ENCODE results near the gene FNBP1L.
"Not testable (repeated sequence)": the region's sequence is repeated elsewhere in the genome, so short reads cannot be mapped to it uniquely, and the experiment has no call there.

The FNBP1L gene

DNA sequence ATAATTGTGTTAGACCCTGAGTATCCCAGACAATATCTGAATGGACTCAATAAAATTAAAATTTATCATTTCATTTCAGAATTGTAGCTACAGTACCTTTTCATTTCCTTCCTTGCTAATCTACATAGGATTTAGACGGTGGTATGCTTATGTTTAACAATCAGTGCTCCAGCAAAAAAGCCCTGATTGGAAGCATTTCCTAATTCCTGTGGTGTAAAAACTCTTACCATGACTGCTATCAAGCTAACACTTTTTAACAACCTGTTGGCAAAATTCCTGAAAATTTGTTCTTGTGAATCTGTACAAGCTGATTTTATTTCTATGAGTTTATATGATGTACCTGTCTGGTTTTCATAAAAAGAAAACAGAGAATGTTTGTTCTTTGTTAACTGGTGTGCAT, 5.2 kb upstream of the FNBP1L start:
- in situ Hi-C loops (cut with HindIII; ENCODE audit: low sequenced_read_pairs): no loop called here

DNA sequence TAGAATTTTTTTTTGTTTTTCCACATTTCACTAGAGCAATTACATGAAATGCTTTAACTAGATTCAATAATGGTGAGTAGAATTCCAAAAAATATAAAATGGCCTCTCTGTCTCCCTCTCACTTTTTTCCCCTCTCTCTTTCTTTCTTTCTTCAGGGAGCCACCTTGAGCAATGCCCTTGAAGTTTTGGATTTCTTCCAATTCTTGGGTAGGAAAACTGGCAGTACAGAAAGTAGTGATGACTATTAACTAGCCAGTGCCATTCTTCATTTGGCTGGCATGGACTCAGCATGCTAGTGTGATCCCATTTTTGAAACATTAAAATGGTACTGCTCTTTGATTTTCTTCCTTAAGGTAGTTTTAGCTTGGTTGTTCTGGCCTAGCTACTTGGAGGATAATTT, 4.5 kb upstream of the FNBP1L start:
- in situ Hi-C loops (cut with HindIII; ENCODE audit: low sequenced_read_pairs): no loop called here

DNA sequence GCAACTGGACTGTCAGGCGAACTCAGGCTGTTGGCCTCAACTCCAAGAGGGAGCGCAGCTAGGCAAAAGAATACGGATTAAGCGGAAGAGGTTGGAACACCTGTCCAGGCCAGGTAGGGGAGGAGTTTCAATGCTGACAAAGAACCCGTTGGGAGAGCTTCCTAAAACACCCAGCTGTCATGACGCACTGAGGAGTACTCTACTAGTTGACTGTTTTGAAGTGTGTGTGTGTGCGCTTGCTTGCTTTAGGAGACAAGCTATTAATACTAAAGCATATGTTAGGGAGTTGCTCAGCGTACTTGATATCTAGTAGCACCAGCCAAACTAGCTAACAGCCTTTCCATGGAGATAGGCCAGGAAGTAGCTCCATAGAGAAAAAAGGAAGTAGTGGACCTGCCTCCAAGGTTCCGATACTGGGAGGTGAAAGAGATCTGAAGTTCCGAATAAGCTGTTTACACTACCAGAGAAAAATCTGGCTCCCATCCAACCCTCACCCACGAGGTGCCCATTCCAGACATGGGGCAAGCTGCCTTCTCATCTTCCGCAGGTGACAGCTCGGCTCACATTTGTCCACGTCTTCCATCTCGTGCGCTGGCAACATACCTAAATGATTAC, 974 bp upstream of the FNBP1L start:
- in situ Hi-C loops (cut with HindIII; ENCODE audit: low sequenced_read_pairs): no loop called here

DNA sequence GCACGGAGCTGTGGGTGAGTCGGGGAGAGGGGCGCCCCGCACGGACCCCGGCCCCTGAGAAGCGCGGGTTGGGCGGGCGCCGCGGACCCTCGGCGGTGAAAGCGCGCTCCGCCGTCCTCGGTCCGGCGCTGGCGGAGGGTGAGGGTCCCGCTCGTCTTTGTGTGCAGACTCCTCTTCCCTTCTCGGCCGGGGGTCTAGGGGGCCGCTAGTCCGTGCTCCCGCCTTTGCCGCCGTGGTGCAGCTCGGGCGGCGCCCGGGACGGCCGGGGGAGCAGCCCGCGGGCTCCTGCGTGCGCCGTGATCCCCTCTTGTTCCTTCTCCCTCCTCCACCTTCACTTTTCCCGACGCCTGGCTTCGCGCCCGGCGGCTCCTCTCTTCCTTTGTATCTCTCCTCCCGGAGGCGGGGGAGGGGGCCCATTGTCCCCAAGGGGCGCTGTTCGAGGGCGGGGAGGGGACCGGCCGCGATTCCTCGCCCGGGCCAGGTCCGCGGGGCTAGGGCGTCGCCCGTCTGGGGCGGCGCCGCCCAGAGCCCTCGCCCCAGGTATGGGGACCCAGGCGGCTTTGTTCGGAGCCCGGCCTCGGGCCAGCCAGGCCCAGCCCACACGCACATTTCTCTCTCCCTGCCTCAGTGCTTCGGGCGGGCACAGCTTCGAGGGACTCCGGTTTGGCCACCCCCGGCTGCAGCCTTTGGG, 519 bp downstream of the FNBP1L start:
- in situ Hi-C loops (cut with HindIII; ENCODE audit: low sequenced_read_pairs): no loop called here

DNA sequence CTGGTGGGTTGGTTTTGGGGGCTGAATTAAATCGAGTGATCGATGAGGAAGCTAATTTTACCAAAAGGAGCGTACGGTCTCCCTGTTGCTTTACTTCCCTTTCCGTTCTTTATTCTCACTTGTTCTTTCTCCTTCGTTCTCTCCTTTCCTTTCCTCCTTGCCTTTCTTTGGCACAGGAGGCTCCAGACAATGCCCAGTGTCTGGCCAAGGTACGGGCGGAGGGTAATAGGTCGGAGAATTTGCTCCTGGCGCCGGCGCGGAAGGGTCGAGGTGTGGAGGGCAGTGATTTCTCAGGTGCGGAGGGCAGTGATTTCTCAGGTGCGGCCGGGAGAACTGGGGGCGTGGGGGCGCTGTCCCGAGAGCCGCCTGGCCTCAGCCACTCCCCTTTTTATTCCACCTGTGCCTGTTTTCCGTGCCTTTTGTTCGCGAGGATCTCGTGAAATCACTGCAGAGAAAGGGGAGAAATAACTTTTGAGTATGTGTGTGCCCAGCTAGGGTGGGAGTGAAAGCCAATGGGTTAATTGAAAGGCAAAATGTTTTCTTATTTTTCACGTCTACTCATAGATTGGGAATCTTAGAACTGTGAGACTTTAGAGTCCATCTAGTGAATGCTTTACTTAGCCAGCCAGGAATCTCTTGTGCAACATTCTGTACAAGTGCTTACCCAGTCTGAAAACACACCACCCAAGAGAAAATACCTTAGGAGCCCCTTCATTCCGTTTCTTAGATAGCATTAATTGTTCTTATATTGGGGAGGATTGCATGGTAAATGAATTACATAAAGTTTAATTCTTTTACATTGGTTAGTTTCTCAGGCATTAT, 1.3 kb downstream of the FNBP1L start:
- in situ Hi-C loops (cut with HindIII; ENCODE audit: low sequenced_read_pairs): no loop called here

DNA sequence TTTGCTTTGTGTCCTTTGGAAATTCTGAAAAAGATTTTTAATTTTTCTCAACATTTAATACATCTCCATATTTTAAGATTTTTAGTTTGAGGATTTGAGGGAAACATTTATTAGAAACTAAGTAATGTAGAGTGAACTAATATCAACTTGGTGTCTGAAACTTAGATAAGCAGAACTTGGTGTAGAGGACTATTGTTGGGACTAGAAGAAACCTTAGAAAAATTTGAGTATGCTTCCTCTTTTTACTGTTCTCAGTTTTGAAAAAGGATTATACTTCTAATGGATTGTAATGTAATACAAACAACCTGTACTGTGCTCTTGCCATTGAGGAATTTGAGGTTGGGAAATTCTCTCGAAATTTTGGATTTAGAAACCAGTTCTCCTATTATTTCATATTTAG, 2.4 kb downstream of the FNBP1L start:
- in situ Hi-C loops (cut with HindIII; ENCODE audit: low sequenced_read_pairs): no loop called here

DNA sequence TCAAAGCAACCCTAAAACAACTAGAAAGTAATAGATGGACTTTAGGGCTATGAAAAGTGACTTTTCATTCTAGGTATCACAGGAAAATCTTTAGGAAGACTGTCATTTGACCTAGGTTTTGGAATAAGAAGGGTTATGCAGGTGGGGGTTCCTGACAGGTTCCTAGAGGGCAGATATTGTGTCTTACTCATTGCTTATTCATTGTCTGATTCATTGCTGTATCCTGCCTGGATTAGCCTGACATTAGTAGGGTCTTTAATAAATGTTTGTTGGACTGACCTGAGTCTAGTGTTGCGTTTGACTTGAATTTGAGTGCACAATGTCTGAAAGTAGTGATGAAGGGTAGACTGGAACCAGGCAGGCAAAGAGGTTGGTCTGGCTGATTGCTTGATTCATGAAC, 6.0 kb downstream of the FNBP1L start:
- in situ Hi-C loops (cut with HindIII; ENCODE audit: low sequenced_read_pairs): no loop called here

DNA sequence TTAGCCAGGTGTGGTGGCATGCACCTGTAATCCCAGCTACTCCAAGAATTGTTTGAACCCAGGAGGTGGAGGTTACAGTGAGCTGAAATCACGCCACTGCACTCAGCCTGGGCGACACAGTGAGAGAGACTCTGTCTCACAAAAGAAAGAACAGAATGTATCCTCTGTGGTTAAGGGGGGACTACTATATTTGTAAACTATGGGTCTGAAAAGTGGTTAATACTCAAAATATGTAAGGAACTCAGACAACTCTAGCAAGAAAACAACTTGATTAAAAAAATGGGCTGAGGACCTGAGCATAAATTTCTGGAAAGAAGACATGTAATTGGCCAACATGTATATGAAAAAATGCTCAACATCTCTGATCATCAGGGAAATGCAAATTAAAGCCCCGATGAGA, 11.2 kb downstream of the FNBP1L start:
- in situ Hi-C loops (cut with HindIII; ENCODE audit: low sequenced_read_pairs): no loop called here

DNA sequence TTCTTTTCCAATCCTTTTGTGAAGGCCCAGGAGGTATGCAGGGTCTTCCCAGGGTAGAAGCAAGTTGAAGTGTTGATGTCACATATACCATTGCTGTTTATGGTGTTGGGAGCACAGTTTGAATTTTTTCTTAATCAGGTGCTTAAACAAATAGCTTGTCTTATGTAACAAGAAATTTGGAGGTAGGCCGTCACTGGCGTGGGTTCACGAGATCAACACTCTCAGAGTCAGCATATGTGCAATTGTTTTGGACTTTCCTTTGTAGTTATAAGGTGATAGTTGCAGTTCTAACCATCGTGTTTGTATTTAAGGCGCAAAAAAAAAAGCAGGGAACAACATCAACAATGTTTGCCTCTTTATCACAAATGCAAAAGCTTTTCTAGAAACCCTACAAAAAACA, 13.3 kb downstream of the FNBP1L start:
- in situ Hi-C loops (cut with HindIII; ENCODE audit: low sequenced_read_pairs): no loop called here

DNA sequence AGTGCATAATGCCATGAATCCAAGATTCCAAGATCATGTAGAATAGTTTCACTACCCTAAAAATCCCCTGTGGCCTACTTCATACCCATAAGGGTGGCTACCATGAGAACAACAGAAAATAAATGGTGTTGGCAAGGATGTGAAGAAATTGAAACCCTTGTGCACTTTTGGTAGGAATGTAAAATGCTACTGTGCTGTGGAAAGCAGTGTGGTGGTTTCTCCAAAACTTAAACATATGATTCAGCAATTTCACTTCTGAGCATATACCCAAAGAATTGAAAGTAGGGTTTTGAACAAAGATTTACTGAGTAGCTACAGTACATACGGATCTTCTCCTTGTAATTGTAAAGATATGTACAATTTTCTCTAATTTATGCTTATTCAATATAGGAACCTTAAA, 16.0 kb downstream of the FNBP1L start:
- in situ Hi-C loops (cut with HindIII; ENCODE audit: low sequenced_read_pairs): no loop called here

DNA sequence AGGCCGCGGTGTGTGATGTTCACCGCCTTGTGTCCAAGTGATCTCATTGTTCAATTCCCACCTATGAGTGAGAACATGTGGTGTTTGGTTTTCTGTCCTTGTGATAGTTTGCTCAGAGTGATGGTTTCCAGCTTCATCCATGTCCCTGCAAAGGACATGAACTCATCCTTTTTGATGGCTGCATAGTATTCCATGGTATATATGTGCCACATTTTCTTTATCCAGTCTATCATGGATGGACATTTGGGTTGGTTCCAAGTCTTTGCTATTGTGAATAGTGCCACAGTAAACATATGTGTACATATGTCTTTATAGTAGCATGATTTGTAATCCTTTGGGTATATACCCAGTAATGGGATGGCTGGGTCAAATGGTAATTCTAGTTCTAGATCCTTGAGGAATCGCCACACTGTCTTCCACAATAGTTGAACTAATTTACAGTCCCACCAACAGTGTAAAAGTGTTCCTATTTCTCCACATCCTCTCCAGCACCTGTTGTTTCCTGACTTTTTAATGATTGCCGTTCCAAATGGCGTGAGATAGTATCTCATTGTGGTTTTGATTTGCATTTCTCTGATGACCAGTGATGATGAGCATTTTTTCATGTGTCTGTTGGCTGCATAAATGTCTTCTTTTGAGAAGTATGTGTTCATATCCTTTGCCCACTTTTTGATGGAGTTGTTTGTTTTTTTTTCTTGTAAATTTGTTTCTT, 17.6 kb downstream of the FNBP1L start:
- in situ Hi-C loops (cut with HindIII; ENCODE audit: low sequenced_read_pairs): not testable (repeated sequence)

DNA sequence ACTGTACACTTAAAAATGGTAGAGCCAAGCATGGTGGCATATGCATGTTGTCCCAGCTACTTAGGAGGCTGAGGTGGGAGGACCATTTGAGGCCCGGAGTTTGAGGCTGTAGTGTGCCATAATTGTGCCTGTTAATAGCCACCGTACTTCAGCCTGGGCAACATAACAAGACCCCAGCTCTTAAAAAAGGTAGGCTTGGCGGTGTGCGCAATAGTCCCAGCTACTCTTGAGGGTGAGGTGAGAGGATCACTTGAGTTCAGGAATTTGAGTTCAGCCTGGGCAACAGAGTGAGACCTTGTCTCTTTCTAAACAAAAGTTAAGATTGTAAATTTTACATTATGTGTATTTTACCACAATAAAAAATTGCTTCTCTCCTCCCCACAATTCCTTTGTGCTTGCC, 19.7 kb downstream of the FNBP1L start:
- in situ Hi-C loops (cut with HindIII; ENCODE audit: low sequenced_read_pairs): no loop called here

DNA sequence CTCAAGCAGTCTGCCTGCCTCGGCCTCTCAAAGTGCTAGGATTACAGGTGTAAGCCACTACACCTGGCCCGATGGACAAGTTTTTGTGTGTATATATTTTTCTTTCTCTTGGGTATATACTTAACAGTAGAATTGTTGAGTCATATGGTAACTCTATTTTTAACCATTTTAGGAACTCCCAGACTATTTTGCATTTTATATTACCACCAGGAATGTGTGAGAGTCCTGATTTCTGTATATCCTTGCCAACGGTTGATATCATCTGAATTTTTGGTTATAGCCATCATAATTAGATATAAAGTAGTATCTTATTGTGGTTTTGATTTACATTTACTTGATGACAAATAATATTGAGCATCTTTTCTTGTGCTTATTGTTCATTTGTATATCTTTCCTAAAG, 20.7 kb downstream of the FNBP1L start:
- in situ Hi-C loops (cut with HindIII; ENCODE audit: low sequenced_read_pairs): no loop called here

DNA sequence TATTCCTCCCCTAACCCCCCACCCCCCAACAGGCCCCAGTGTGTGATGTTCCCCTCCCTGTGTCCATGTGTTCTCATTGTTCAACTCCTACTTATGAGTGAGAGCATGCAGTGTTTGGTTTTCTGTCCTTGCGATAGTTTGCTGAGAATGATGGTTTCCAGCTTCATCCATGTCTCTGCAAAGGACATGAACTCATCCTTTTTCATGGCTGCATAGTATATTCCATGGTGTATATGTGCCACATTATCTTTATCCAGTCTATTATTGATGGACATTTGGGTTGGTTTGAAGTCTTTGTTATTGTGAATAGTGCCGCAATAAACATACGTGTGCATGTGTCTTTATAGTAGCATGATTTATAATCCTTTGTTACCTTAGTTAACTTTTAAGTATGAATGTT, 21.3 kb downstream of the FNBP1L start:
- in situ Hi-C loops (cut with HindIII; ENCODE audit: low sequenced_read_pairs): not testable (repeated sequence)

DNA sequence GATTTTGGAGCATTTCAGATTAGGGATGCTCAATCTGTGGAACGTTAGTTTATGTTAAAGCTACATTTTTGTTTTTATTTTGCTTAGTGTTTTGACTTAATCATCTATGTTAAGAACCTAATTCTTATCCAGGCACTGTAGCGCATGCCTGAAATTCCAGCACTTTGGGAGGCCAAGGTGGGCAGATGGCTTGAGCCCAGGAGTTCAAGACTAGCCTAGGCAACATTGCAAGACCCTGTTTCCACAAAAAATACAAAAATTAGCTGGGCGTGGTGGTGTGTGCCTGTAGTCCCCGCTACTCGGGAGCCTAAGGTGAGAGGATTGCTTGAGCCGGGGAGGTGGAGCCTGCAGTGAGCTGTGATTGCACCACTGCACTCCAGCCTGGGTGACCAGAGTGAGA, 23.4 kb downstream of the FNBP1L start:
- in situ Hi-C loops (cut with HindIII; ENCODE audit: low sequenced_read_pairs): no loop called here

DNA sequence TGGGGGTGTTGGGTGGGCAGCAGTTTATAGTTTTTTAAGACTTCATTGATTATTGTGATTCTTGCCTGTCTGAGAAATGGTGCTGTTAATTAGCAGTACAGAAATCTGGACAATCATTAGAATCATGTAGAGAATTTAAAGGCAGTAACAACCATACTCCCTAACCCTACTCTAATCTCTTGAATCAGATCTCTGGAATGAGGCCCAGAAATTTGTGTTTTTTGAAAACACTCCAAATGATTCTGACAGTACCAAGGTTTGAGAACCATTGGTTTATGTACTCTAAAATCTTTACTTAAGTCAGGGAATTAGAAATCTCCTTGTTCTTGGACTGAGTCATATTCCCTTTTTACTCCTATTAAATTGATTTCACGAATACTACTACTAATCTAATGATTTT, 24.0 kb downstream of the FNBP1L start:
- in situ Hi-C loops (cut with HindIII; ENCODE audit: low sequenced_read_pairs): no loop called here

DNA sequence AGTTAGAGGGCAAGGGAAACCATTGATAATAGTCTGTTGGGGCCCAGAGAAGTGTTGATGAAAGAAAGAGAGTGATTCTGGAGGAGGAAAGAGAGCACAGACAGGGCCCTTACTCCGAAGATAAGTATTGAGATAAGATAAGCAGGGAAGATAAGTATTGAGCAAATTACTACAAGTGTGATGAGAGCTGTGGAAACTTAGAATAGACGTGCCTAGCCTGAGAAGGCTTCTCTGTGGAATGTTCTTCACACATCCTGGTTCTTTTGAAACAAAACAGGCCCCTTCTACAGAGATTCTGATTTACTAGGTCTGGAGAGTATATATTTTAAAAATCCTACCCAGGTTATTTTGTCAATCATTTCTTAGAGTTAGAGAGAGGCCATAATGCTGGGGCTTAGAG, 26.4 kb downstream of the FNBP1L start:
- in situ Hi-C loops (cut with HindIII; ENCODE audit: low sequenced_read_pairs): no loop called here

DNA sequence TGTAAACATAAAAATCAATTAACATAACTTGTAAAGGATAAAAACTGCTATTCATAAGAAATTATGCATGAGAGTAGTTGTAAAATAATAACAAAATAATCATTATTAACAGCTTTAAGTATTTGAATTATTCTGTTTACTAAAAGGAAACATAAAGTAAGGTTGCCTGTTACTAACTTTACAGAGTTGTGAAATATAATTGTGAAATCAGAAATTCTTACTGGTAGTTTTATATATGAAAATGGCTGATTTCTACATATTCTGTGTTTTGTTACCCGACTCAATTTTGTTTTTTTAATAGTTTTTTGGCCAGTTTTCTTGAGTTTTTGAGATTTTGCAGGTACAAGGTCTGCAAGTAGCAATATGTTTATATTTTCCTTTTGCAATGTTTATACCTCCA, 27.8 kb downstream of the FNBP1L start:
- in situ Hi-C loops (cut with HindIII; ENCODE audit: low sequenced_read_pairs): no loop called here

DNA sequence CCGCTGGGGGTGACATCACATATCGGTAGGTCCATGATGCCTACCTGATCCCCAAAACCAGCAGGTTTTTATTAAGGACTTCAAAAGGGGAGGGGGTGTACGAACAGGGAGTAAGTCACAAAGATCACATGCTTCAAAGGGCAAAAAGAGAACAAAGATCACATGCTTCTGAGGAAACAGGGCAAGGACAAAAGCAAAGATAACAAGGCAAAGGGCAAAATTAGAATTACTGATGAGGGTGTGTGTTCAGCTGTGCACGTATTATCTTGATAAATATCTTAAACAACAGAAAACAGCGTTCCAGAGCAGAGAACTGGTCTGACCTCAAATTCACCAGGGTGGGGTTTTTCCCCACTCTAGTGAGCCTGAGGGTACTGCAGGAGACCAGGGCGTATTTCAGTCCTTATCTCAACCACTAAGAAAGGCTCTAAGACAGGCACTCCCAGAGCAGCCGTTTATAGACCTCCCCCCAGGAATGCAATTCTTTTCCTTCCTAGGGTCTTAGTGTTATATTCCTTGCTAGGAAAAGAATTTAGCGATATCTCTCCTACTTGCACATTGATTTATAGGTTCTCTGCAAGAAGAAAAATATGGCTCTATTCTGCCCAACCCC, 31.3 kb downstream of the FNBP1L start:
- in situ Hi-C loops (cut with HindIII; ENCODE audit: low sequenced_read_pairs): not testable (repeated sequence)

DNA sequence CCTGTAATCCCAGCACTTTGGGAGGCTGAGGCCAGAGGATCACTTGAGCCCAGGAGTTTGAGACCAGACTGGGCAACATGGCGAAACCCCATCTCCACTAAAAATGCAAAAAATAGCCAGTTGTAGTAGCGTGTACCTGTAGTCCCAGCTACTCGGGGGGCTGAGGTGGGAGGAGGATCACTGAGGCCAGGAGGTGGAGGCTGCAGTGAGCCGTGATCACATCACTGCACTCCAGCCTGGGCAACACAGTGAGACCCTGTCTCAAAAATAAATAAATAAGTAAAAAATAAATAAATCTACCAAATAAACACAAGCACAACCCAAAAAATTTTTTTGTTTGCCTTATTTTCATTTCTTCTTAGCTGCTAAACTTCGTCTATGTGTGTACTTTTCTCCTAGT, 34.0 kb downstream of the FNBP1L start:
- in situ Hi-C loops (cut with HindIII; ENCODE audit: low sequenced_read_pairs): not testable (repeated sequence)

DNA sequence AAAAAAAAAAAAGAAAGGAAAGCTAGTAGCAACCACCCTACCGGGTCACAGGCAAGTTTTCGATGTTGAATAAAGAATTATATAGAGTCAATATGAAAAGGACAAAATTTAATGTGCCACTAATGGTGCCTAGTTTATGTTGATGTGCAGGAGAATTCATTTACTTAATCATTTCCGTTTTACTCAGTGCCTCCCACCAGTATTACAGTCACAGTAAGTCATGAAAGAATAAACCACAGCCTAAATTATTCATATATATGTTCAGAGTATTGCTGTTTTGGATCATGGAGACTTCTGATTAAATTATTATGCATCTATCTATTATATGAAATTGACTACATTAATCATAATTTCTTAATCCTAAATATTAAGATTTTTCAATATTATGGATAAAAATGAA, 35.3 kb downstream of the FNBP1L start:
- in situ Hi-C loops (cut with HindIII; ENCODE audit: low sequenced_read_pairs): no loop called here

All from DLD1 (cell line).